Activated naive CD4-positive, alpha-beta T cell treated with anti-CD3 and anti-CD28 coated beads, Interleukin-2, amount 50 U/mL, for 24 hours (primary cell): ENCODE data around the gene WASHC2A.
"Not testable (repeated sequence)": the region's sequence is repeated elsewhere in the genome, so short reads cannot be mapped to it uniquely, and the experiment has no call there.

Source experiments
- H3K27ac Mint-ChIP-seq: one replicate; pipeline ENCODE4 v1.8.0; 2021; ENCODE audit warnings: mild to moderate bottlenecking, mixed read lengths
- H3K27me3 Mint-ChIP-seq: one replicate; pipeline ENCODE4 v1.8.0; 2021; ENCODE audit warnings: mixed read lengths
- H3K36me3 Mint-ChIP-seq: one replicate; pipeline ENCODE4 v1.8.0; 2021; ENCODE audit warnings: mixed read lengths
- H3K4me1 Mint-ChIP-seq: one replicate; pipeline ENCODE4 v1.8.0; 2021; ENCODE audit warnings: mixed read lengths
- H3K4me3 Mint-ChIP-seq: one replicate; pipeline ENCODE4 v1.8.0; 2021; ENCODE audit warnings: mild to moderate bottlenecking, mixed read lengths
- H3K9me3 Mint-ChIP-seq: one replicate; pipeline ENCODE4 v1.8.0; 2021; ENCODE audit warnings: mixed read lengths

Gene WASHC2A

DNA sequence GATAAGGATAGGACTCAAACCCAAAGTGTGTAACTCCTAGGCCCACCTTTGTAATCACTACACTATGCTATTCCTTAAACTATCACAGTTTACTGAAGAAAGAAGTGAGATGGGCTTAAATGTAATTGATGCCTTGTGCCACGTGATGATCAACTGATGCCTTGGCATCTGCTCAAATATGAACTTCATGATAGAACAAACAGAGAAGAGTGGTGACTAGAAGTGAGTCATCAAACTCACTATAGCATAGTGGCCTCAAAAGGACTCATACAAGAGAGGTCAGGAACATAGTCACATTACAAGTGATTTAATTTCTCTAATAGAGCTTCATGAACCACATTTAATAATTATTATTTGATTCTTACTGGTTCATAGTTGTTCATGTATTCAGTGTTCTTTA lies 101.8 kb downstream of the WASHC2A start:
- H3K36me3 Mint-ChIP-seq, H3K4me3 Mint-ChIP-seq, H3K27ac Mint-ChIP-seq, H3K9me3 Mint-ChIP-seq, H3K4me1 Mint-ChIP-seq, H3K27me3 Mint-ChIP-seq: not testable (repeated sequence)

DNA sequence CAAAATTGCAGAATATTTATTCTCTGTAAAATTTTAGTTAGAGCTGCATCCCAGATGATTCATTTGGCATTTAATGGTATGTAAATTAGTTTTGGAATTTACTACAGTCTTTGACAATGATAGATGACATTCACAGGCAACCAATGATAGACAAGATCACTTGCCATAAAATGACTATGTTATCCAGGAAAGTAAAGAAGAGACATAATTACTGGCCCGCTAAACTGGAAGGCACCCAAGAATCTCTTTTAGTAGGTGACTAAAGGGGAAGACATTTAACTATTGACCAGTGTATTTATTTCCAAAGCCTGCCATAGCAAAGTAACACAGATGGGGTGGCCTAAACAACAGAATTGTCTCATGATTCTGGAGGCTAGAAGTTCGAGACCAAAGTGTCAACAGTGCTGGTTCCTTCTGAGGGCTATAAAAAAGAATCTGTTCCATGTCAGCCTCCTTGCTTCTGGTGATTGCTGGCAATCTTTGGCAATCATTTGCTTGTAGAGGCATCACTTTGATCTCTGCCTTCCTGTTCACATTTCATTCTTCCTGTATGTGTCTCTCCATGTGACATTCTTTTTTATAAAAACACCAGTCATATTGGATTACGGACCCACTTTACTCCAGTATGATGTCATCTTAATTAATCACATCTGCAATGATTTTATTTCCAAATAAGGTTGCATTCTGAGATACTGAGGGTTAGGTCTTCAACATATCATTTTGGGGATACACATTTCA lies 107.2 kb downstream of the WASHC2A start:
- not testable (repeated sequence) for H3K27me3 Mint-ChIP-seq, H3K4me3 Mint-ChIP-seq, H3K9me3 Mint-ChIP-seq, H3K4me1 Mint-ChIP-seq, H3K36me3 Mint-ChIP-seq, H3K27ac Mint-ChIP-seq
